Panc1 (cell line): ENCODE data around the gene GRIK4. TPM values are rescaled to one million over a fixed set of nuclear protein-coding genes. Genes with fewer than 3 reads are reported as not detected.
"Not testable (repeated sequence)": the region's sequence is repeated elsewhere in the genome, so short reads cannot be mapped to it uniquely, and the experiment has no call there.

Experiments
- ATAC-seq: fragments of 200-7000 bp; cut with Tn5 transposase; 2 replicates; pipeline ENCODE4 v1.9.1; 2020; ENCODE audit warnings: mild to moderate bottlenecking, moderate library complexity
- BruUV-seq: library from RNA; stranded (reverse); fragments of 400-500 nt; replicated peaks from 2 replicates; lab custom pipeline; 2021; lab: Mats Ljungman, UMichigan
- CTCF ChIA-PET: fragments of 300-600 bp; sonication (Branson Sonifier 250); formaldehyde crosslinking; loops from one replicate; lab custom pipeline; 2022; ENCODE audit warnings: antibody characterized with exemption; lab: Charles Lee
- POLR2A ChIA-PET: fragments of 300-600 bp; sonication (Branson Sonifier 250); formaldehyde crosslinking; loops from one replicate; lab custom pipeline; 2022; ENCODE audit warnings: antibody characterized with exemption; lab: Charles Lee
- DNase-seq: peaks from one replicate; pipeline ENCODE4 v3.0.0-alpha.2; 2010; ENCODE audit warnings: low read depth, low spot score
- H3K27ac ChIP-seq: 2 replicates; pipeline ENCODE4 v1.5.1; 2011; ENCODE audit warnings: mild to moderate bottlenecking, low read length, inconsistent platforms
- H3K27me3 ChIP-seq: fragments of 200-500 bp; sonication (Bioruptor generic); 2 replicates; pipeline ENCODE4 v1.6.0; 2014; ENCODE audit warnings: low read length, inconsistent platforms; ENCODE audit not compliant: control insufficient read depth, insufficient read depth
- H3K36me3 ChIP-seq: fragments of 200-500 bp; sonication (Bioruptor generic); 2 replicates; pipeline ENCODE4 v1.5.1; 2014; ENCODE audit warnings: inconsistent platforms, mild to moderate bottlenecking, low read length, moderate library complexity; ENCODE audit not compliant: control insufficient read depth, insufficient read depth
- H3K4me1 ChIP-seq: 2 replicates; pipeline ENCODE4 v1.5.1; 2011; ENCODE audit warnings: inconsistent platforms, mild to moderate bottlenecking, low read length, moderate library complexity; ENCODE audit not compliant: control insufficient read depth, insufficient read depth
- H3K4me3 ChIP-seq, 2 experiments: 2 replicates each; pipeline ENCODE4 v1.5.1; 2011 to 2012; ENCODE audit warnings: low read depth in 2 of 2, low read length in 2 of 2, mild to moderate bottlenecking in 2 of 2, inconsistent platforms in 1 of 2, moderate library complexity in 1 of 2
- H3K9me3 ChIP-seq: fragments of 200-500 bp; sonication (Bioruptor generic); 2 replicates; pipeline ENCODE4 v1.5.1; 2014; ENCODE audit warnings: low read depth, mild to moderate bottlenecking, inconsistent platforms, low read length, moderate library complexity; ENCODE audit not compliant: control insufficient read depth, insufficient read depth
- CTCF ChIP-seq: fragments of 450-650 bp; IDR thresholded peaks from 2 replicates; pipeline ENCODE4 v1.5.1; 2017; ENCODE audit warnings: mild to moderate bottlenecking
- POLR2AphosphoS5 ChIP-seq: IDR thresholded peaks from 2 replicates; pipeline ENCODE4 v1.6.1; 2012; ENCODE audit warnings: mild to moderate bottlenecking, low read depth, low read length, moderate library complexity
- REST ChIP-seq, 2 experiments: IDR thresholded peaks; 2 replicates each; pipeline ENCODE4 v1.6.1; 2011 to 2012; ENCODE audit warnings: low read depth in 2 of 2, control low read depth in 1 of 2, low read length in 1 of 2, mild to moderate bottlenecking in 1 of 2, moderate library complexity in 1 of 2; ENCODE audit not compliant: insufficient read depth in 1 of 2
- SIN3A ChIP-seq: IDR thresholded peaks from 2 replicates; pipeline ENCODE4 v1.6.1; 2012; ENCODE audit warnings: low read depth, mild to moderate bottlenecking, low read length, moderate library complexity, borderline replicate concordance; ENCODE audit not compliant: insufficient read depth
- TCF7L2 ChIP-seq: IDR thresholded peaks from 2 replicates; pipeline ENCODE4 v1.6.1; 2011; ENCODE audit warnings: mild to moderate bottlenecking, low read depth, low read length, inconsistent platforms
- in situ Hi-C: cut with HindIII; loops from 2 replicates; pipeline ENCODE4 v1.10.0; 2016; ENCODE audit warnings: low sequenced_read_pairs, low pct_unique_long_range_greater_than_20kb
- intact Hi-C: fragments of 100-400 bp; cut with micrococcal nuclease; formaldehyde crosslinking; loops from one replicate; pipeline ENCODE4 v1.10.0; 2022; ENCODE audit not compliant: unreplicated experiment
- total RNA-seq: library from RNA; stranded (reverse); gene quantifications from one replicate; pipeline ENCODE4 v1.2.1, GENCODE V29; 2021; ENCODE audit not compliant: unreplicated experiment

The GRIK4 gene
- total RNA-seq, 1 experiment from 2014 or later = 0.62 TPM

GRCh38 chr11:120786206-120786735 is 274.7 kb downstream of the GRIK4 start:
- no peak for ATAC-seq
- CTCF ChIA-PET = interaction anchor here (0.6 kb wide), 1 partner anchor 16 kb away, joined by 3 read pairs; no protein-coding TSS in a partner anchor
- POLR2A ChIA-PET = interaction anchor here (0.6 kb wide), 1 partner anchor 165 kb away, joined by 3 read pairs; no protein-coding TSS in a partner anchor
- no peaks in the 10 kb centered on the region for H3K9me3 ChIP-seq
- DNase-seq = no peak
- BruUV-seq = no TSS peak
- intact Hi-C loops = no loop called here
- in situ Hi-C loops = no loop called here
- TF ChIP-seq SIN3A = no peak
- TF ChIP-seq TCF7L2 = no peak
- no peak for TF ChIP-seq REST (IDR thresholded peaks at IDR 0.05; ENCODE audit: insufficient read depth in 1 of 2, low read depth in 2 of 2, low read length in 1 of 2)
- no peak for TF ChIP-seq CTCF
- TF ChIP-seq POLR2AphosphoS5 = no peak
- no peaks in the 10 kb centered on the region for H3K4me1 ChIP-seq
- H3K4me3 ChIP-seq = no peak overlapping the region
- H3K27me3 ChIP-seq = peaks cover 19% of the 10 kb centered on the region
- H3K36me3 ChIP-seq = no peaks in the 10 kb centered on the region
- H3K27ac ChIP-seq = no peak overlapping the region

- in situ Hi-C loops, ATAC-seq, POLR2A ChIA-PET, H3K27ac ChIP-seq, intact Hi-C loops, BruUV-seq, CTCF ChIA-PET, H3K4me3 ChIP-seq, H3K36me3 ChIP-seq, H3K4me1 ChIP-seq, DNase-seq, H3K9me3 ChIP-seq: not testable (repeated sequence)
- peaks cover 22% of the 10 kb centered on the region for H3K27me3 ChIP-seq
Observed at GRCh38 chr11:120787224-120787623, 275.7 kb downstream of the GRIK4 start.

GRCh38 chr11:120789391-120789790 is 277.8 kb downstream of the GRIK4 start:
- Histone ChIP-seq H3K4me3 (no peak overlapping the region), H3K36me3 (no peaks in the 10 kb centered on the region), H3K27ac (no peak overlapping the region), H3K4me1 (no peaks in the 10 kb centered on the region), H3K27me3 (peaks cover 21% of the 10 kb centered on the region), H3K9me3 (no peaks in the 10 kb centered on the region)
- DNase-seq (no peak), ATAC-seq (no peak)
- TF ChIP-seq POLR2AphosphoS5 = no peak
- in situ Hi-C loops (no loop called here), intact Hi-C loops (no loop called here)
- CTCF ChIA-PET = no interaction called here
- no TSS peak for BruUV-seq
- POLR2A ChIA-PET = no interaction called here
